ENCODE data around the gene ZNF516. TPM values are rescaled to one million over a fixed set of nuclear protein-coding genes. Genes with fewer than 3 reads are reported as not detected.

The ZNF516 gene
- total RNA-seq, 6 experiments from 2014 or later = 34.6 to 52.2 (median 42.2) TPM

- DNase-seq = peak; percentile 41
- H3K27ac Mint-ChIP-seq = peak overlapping the region; percentile 85
- peaks cover 60% of the 10 kb centered on the region for H3K4me1 Mint-ChIP-seq (ENCODE audit: low read depth)
- H3K4me3 Mint-ChIP-seq = peak overlapping the region; percentile 98
- no peaks in the 10 kb centered on the region for H3K9me3 Mint-ChIP-seq
- no peak for TF ChIP-seq CTCF (IDR thresholded peaks at IDR 0.05)
- peaks cover 1% of the 10 kb centered on the region for H3K27me3 Mint-ChIP-seq (ENCODE audit: insufficient read depth)
- peaks cover 11% of the 10 kb centered on the region for H3K36me3 Mint-ChIP-seq (ENCODE audit: low read depth)
These were observed 6.9 kb downstream of the ZNF516 start for GRCh38 chr18:76488190-76488589.

- DNase-seq = no peak
- Mint-ChIP-seq H3K36me3 (ENCODE audit: low read depth) (peaks cover 11% of the 10 kb centered on the region), H3K27me3 (ENCODE audit: insufficient read depth) (peaks cover 1% of the 10 kb centered on the region), H3K9me3 (no peaks in the 10 kb centered on the region), H3K4me3 (peak overlapping the region; percentile 98), H3K4me1 (ENCODE audit: low read depth) (peaks cover 60% of the 10 kb centered on the region), H3K27ac (peak overlapping the region; percentile 85)
- no peak for TF ChIP-seq CTCF (IDR thresholded peaks at IDR 0.05)
These were observed 7.3 kb downstream of the ZNF516 start for GRCh38 chr18:76487782-76488181.

GRCh38 chr18:76487070-76487469 is 8.0 kb downstream of the ZNF516 start:
- H3K4me1 Mint-ChIP-seq (ENCODE audit: low read depth) = peaks cover 60% of the 10 kb centered on the region
- no peaks in the 10 kb centered on the region for H3K9me3 Mint-ChIP-seq
- H3K36me3 Mint-ChIP-seq (ENCODE audit: low read depth) = peaks cover 18% of the 10 kb centered on the region
- H3K4me3 Mint-ChIP-seq = peak overlapping the region; percentile 69
- peak overlapping the region; percentile 68 for H3K27ac Mint-ChIP-seq
- peaks cover 1% of the 10 kb centered on the region for H3K27me3 Mint-ChIP-seq (ENCODE audit: insufficient read depth)
- DNase-seq = no peak
- TF ChIP-seq CTCF (IDR thresholded peaks at IDR 0.05) = no peak

- Mint-ChIP-seq H3K4me1 (ENCODE audit: low read depth) (peaks cover 60% of the 10 kb centered on the region), H3K36me3 (ENCODE audit: low read depth) (peaks cover 19% of the 10 kb centered on the region), H3K9me3 (no peaks in the 10 kb centered on the region), H3K4me3 (peak overlapping the region; percentile 69), H3K27me3 (ENCODE audit: insufficient read depth) (peaks cover 1% of the 10 kb centered on the region), H3K27ac (peak overlapping the region; percentile 68)
- TF ChIP-seq CTCF (IDR thresholded peaks at IDR 0.05) = no peak
- DNase-seq = no peak
These were observed 8.5 kb downstream of the ZNF516 start for GRCh38 chr18:76486574-76486973.

GRCh38 chr18:76486038-76486437 is 9.0 kb downstream of the ZNF516 start:
- peaks cover 64% of the 10 kb centered on the region for H3K4me1 Mint-ChIP-seq (ENCODE audit: low read depth)
- peak overlapping the region; percentile 68; the same call in 1 of the 2 replicates for H3K27ac Mint-ChIP-seq
- H3K27me3 Mint-ChIP-seq (ENCODE audit: insufficient read depth) = peaks cover 1% of the 10 kb centered on the region
- peaks cover 23% of the 10 kb centered on the region for H3K36me3 Mint-ChIP-seq (ENCODE audit: low read depth)
- H3K9me3 Mint-ChIP-seq = no peaks in the 10 kb centered on the region
- peak overlapping the region; percentile 69 for H3K4me3 Mint-ChIP-seq
- no peak for DNase-seq
- no peak for TF ChIP-seq CTCF (IDR thresholded peaks at IDR 0.05)

Measured in HFFc6 (cell line).